Stimulated activated CD4-positive, alpha-beta T cell treated with anti-CD3 and anti-CD28 coated beads, Interleukin-2, amount 100 ng/mL, for 24 hours (primary cell): ENCODE measurements around the gene GLRX5.

Experiments
- DNase-seq, 2 donors: peaks; one replicate each; pipeline ENCODE4 v3.0.0-alpha.2; 2020

Gene GLRX5

GRCh38 chr14:95534299-95535225 lies at the start of gene GLRX5:
TSS of gene GLRX5 (plus strand) at chr14:95535050. CDS start at chr14:95535090, 40 bp downstream.
- DNase-seq, result peak; percentile 97

- no peak for DNase-seq
Observed at GRCh38 chr14:95485222-95485819, 49.5 kb upstream of the GLRX5 start.

- no peak for DNase-seq
Observed at GRCh38 chr14:95486875-95487668, 47.8 kb upstream of the GLRX5 start.

- no peak for DNase-seq
Observed at GRCh38 chr14:95487669-95488084, 47.2 kb upstream of the GLRX5 start.

- DNase-seq, result no peak
Observed at GRCh38 chr14:95488376-95489213, 46.3 kb upstream of the GLRX5 start.

- DNase-seq, result no peak
Observed at GRCh38 chr14:95489214-95490137, 45.4 kb upstream of the GLRX5 start.

- no peak for DNase-seq
Observed at GRCh38 chr14:95490138-95490509, 44.7 kb upstream of the GLRX5 start.

- DNase-seq, result no peak
Observed at GRCh38 chr14:95490727-95491451, 44.0 kb upstream of the GLRX5 start.

- DNase-seq, result no peak
Observed at GRCh38 chr14:95491936-95492608, 42.8 kb upstream of the GLRX5 start.

- no peak for DNase-seq
Observed at GRCh38 chr14:95493503-95493902, 41.3 kb upstream of the GLRX5 start.

GRCh38 chr14:95493976-95494375 lies 40.9 kb upstream of the GLRX5 start:
- no peak for DNase-seq

GRCh38 chr14:95494456-95494855 lies 40.4 kb upstream of the GLRX5 start:
- no peak for DNase-seq

GRCh38 chr14:95495076-95495475 lies 39.8 kb upstream of the GLRX5 start:
- DNase-seq, result no peak

- DNase-seq, result peak in 1 of 2 donors; percentile 21
Observed at GRCh38 chr14:95495538-95496025, 39.3 kb upstream of the GLRX5 start.

- no peak for DNase-seq
Observed at GRCh38 chr14:95496111-95496681, 38.7 kb upstream of the GLRX5 start.

- no peak for DNase-seq
Observed at GRCh38 chr14:95496690-95497259, 38.1 kb upstream of the GLRX5 start.

- DNase-seq, result no peak
Observed at GRCh38 chr14:95497561-95498011, 37.3 kb upstream of the GLRX5 start.

GRCh38 chr14:95498622-95499353 lies 36.1 kb upstream of the GLRX5 start:
- DNase-seq, result no peak
